HepG2 (cell line): Measurements from ENCODE around the gene B3GNT9. TPM values are rescaled to one million over a fixed set of nuclear protein-coding genes. Genes with fewer than 3 reads are reported as not detected.

Experiments
- ATF7-NPFF ChIP-seq: sonication (generic); formaldehyde crosslinking; IDR thresholded peaks from 2 replicates; pipeline ENCODE4 v1.8.1; 2023; ENCODE audit warnings: mild to moderate bottlenecking, low read depth, missing genetic modification reagents, moderate library complexity
- CCDC6 ChIP-seq: sonication (generic); formaldehyde crosslinking; IDR thresholded peaks from 2 replicates; pipeline ENCODE4 v1.8.1; 2022; ENCODE audit warnings: mild to moderate bottlenecking, missing genetic modification reagents, moderate library complexity
- GMEB1 ChIP-seq: sonication (generic); formaldehyde crosslinking; IDR thresholded peaks from 2 replicates; pipeline ENCODE4 v1.5.1; 2020; ENCODE audit warnings: missing genetic modification reagents, mild to moderate bottlenecking, borderline replicate concordance
- HOXD1 ChIP-seq: sonication (generic); formaldehyde crosslinking; IDR thresholded peaks from 2 replicates; pipeline ENCODE4 v1.5.0; 2020; ENCODE audit warnings: missing genetic modification reagents
- MLXIP ChIP-seq: sonication (generic); formaldehyde crosslinking; IDR thresholded peaks from 2 replicates; pipeline ENCODE4 v1.9.0; 2021; ENCODE audit warnings: missing genetic modification reagents, borderline replicate concordance
- MYPOP ChIP-seq: sonication (generic); formaldehyde crosslinking; IDR thresholded peaks from 2 replicates; pipeline ENCODE4 v1.8.1; 2023; ENCODE audit warnings: mild to moderate bottlenecking, moderate library complexity, missing genetic modification reagents
- NFIB ChIP-seq: sonication (generic); formaldehyde crosslinking; IDR thresholded peaks from 2 replicates; pipeline ENCODE4 v1.9.0; 2021; ENCODE audit warnings: missing genetic modification reagents, mild to moderate bottlenecking, borderline replicate concordance
- NFKBIZ ChIP-seq: IDR thresholded peaks from 2 replicates; pipeline ENCODE4 v1.6.1; 2018; ENCODE audit warnings: missing genetic modification reagents, missing compliant biosample characterization
- RARA ChIP-seq: IDR thresholded peaks from 2 replicates; pipeline ENCODE4 v1.6.1; 2016; ENCODE audit warnings: missing genetic modification reagents, missing compliant biosample characterization
- RELA ChIP-seq: sonication (generic); formaldehyde crosslinking; IDR thresholded peaks from 2 replicates; pipeline ENCODE4 v1.4.0; 2020; ENCODE audit warnings: missing genetic modification reagents
- TERF1 ChIP-seq: sonication (generic); formaldehyde crosslinking; IDR thresholded peaks from 2 replicates; pipeline ENCODE4 v1.8.0; 2022; ENCODE audit warnings: mild to moderate bottlenecking, missing genetic modification reagents, moderate library complexity
- ZNF264 ChIP-seq: sonication (generic); formaldehyde crosslinking; IDR thresholded peaks from 2 replicates; pipeline ENCODE4 v1.4.0; 2020; ENCODE audit warnings: missing genetic modification reagents
- ZNF549 ChIP-seq: sonication (generic); formaldehyde crosslinking; IDR thresholded peaks from 2 replicates; pipeline ENCODE4 v1.5.0; 2020; ENCODE audit warnings: missing genetic modification reagents
- ZNF552 ChIP-seq: sonication (generic); formaldehyde crosslinking; IDR thresholded peaks from 2 replicates; pipeline ENCODE4 v1.9.0; 2022; ENCODE audit warnings: missing genetic modification reagents, mild to moderate bottlenecking, borderline replicate concordance
- ZNF576 ChIP-seq: sonication (generic); formaldehyde crosslinking; IDR thresholded peaks from 2 replicates; pipeline ENCODE4 v1.4.0; 2020; ENCODE audit warnings: mild to moderate bottlenecking, missing genetic modification reagents
- ZNF691 ChIP-seq: sonication (generic); formaldehyde crosslinking; IDR thresholded peaks from 2 replicates; pipeline ENCODE4 v1.4.0; 2020; ENCODE audit warnings: missing genetic modification reagents, low read depth, mild to moderate bottlenecking, borderline replicate concordance
- polyA plus RNA-seq, 8 experiments: library from polyadenylated mRNA; depleted of rRNA in 3 of 8; stranded (reverse) in 7 of 8; unstranded in 1 of 8; fragments of >200 nt; fragmentation: Illumina TruSeq in 4 of 8; extraction: Trizol in 4 of 8; gene quantifications; 2 replicates each; pipeline versions ENCODE4 v1.2.1 to v1.2.3, GENCODE V29; 2011 to 2016; ENCODE audit warnings: low read depth in 4 of 8, missing spikeins in 1 of 8, mixed read lengths in 1 of 8; ENCODE audit not compliant: insufficient read depth in 1 of 8
- total RNA-seq, 5 experiments: library from RNA; depleted of rRNA; stranded (reverse); fragments of >200 nt; fragmentation: Illumina TruSeq; extraction: Trizol; gene quantifications; 2 replicates each; pipeline ENCODE4 v1.2.3, GENCODE V29; 2016; ENCODE audit warnings: low read depth in 1 of 5

B3GNT9 gene
- total and polyA plus RNA-seq, 2 of the 13 experiments (the other 11 are each of a cell fraction or from before 2014, with no cell fraction given): 1.5 to 3.1 TPM

GRCh38 chr16:67184995-67185650 lies 34.3 kb upstream of the B3GNT9 start (continued):
- TF ChIP-seq ZNF552 (CRISPR knock-in tag) (peak; percentile 85; the same call in 1 of the 2 replicates), GMEB1 (CRISPR knock-in tag) (peak; percentile 75), NFIB (CRISPR knock-in tag) (no peak), ZNF549 (CRISPR knock-in tag) (0 out of 2 replicates have a peak, but pooled peaks have one; percentile 44), MLXIP (peak; percentile 46; the same call in 1 of the 2 replicates), TERF1 (peak; percentile 87; the same call in 1 of the 2 replicates), HOXD1 (CRISPR knock-in tag) (peak; percentile 35; the same call in 1 of the 2 replicates), RELA (CRISPR knock-in tag) (0 out of 2 replicates have a peak, but pooled peaks have one; percentile 87), ZNF576 (CRISPR knock-in tag) (peak; percentile 93), NFKBIZ (peak; percentile 75; the same call in 1 of the 2 replicates), RARA (CRISPR knock-in tag) (peak; percentile 82), ATF7-NPFF (CRISPR knock-in tag) (peak; percentile 92), MYPOP (CRISPR knock-in tag) (peak; percentile 49; the same call in 1 of the 2 replicates), CCDC6 (CRISPR knock-in tag) (peak; percentile 87), ZNF264 (CRISPR knock-in tag) (peak; percentile 88; the same call in 1 of the 2 replicates), ZNF691 (CRISPR knock-in tag) (peak; percentile 86; the same call in 1 of the 2 replicates)
